Kidney epithelial cell (primary cell): ENCODE measurements around the gene ARFGAP2. TPM values are rescaled to one million over a fixed set of nuclear protein-coding genes. Genes with fewer than 3 reads are reported as not detected.

Experiments
- DNase-seq: peaks from one replicate; pipeline ENCODE4 v3.0.0-alpha.2; 2010; ENCODE audit warnings: low read depth
- H3K27me3 ChIP-seq: 2 replicates; pipeline ENCODE4 v1.6.0; 2011; ENCODE audit warnings: low read length; ENCODE audit not compliant: control insufficient read depth, insufficient read depth
- H3K36me3 ChIP-seq: 2 replicates; pipeline ENCODE4 v1.5.1; 2011; ENCODE audit warnings: low read length; ENCODE audit not compliant: control insufficient read depth, insufficient read depth
- H3K4me3 ChIP-seq: 2 replicates; pipeline ENCODE4 v1.5.1; 2011; ENCODE audit warnings: low read depth, mild to moderate bottlenecking, control low read depth, low read length
- CTCF ChIP-seq: IDR thresholded peaks from 2 replicates; pipeline ENCODE4 v1.5.1; 2011; ENCODE audit warnings: mild to moderate bottlenecking, moderate library complexity, low read length, control low read depth, inconsistent platforms; ENCODE audit not compliant: insufficient read depth, poor library complexity, severe bottlenecking
- total RNA-seq: library from RNA; depleted of rRNA; stranded (reverse); fragments of >200 nt; gene quantifications from 2 replicates; pipeline ENCODE4 v1.2.3, GENCODE V29; 2015

The ARFGAP2 gene
- total RNA-seq, 1 donor from 2014 or later: 95.7 TPM

- Histone ChIP-seq H3K36me3 (no peaks in the 10 kb centered on the region), H3K27me3 (no peaks in the 10 kb centered on the region), H3K4me3 (peak overlapping the region; percentile 61)
- no peak for DNase-seq
- no peak for TF ChIP-seq CTCF
Measured at GRCh38 chr11:47184711-47185304, 8.1 kb upstream of the ARFGAP2 start.

GRCh38 chr11:47183969-47184368 is 7.3 kb upstream of the ARFGAP2 start:
- Histone ChIP-seq H3K27me3 (no peaks in the 10 kb centered on the region), H3K4me3 (no peak overlapping the region), H3K36me3 (no peaks in the 10 kb centered on the region)
- TF ChIP-seq CTCF: no peak
- DNase-seq: no peak

- no peak overlapping the region for H3K4me3 ChIP-seq
- no peak for DNase-seq
- H3K27me3 ChIP-seq: no peaks in the 10 kb centered on the region
- H3K36me3 ChIP-seq: no peaks in the 10 kb centered on the region
- TF ChIP-seq CTCF: no peak
Measured at GRCh38 chr11:47183031-47183856, 6.6 kb upstream of the ARFGAP2 start.

GRCh38 chr11:47182380-47182779 is 5.7 kb upstream of the ARFGAP2 start:
- no peak for DNase-seq
- Histone ChIP-seq H3K4me3 (no peak overlapping the region), H3K27me3 (no peaks in the 10 kb centered on the region), H3K36me3 (peaks cover 2% of the 10 kb centered on the region)
- TF ChIP-seq CTCF: no peak

GRCh38 chr11:47181271-47181670 is 4.6 kb upstream of the ARFGAP2 start:
- Histone ChIP-seq H3K4me3 (no peak overlapping the region), H3K27me3 (no peaks in the 10 kb centered on the region), H3K36me3 (peaks cover 2% of the 10 kb centered on the region)
- no peak for DNase-seq
- TF ChIP-seq CTCF: no peak
